Esophagus squamous epithelium (tissue), 4 donors: ENCODE measurements around the gene SMYD3.

Experiments used
- CTCF ChIP-seq, 6 experiments: fragments of 450-650 bp in 4 of 6; fragments of 200-600 bp in 2 of 6; sonication (generic) in 2 of 6; IDR thresholded peaks; one replicate each; pipeline ENCODE4 v1.5.1; 2016 to 2019; ENCODE audit warnings: antibody characterized with exemption in 6 of 6, mild to moderate bottlenecking in 4 of 6, moderate library complexity in 4 of 6
- POLR2A ChIP-seq, 4 donors: fragments of 450-650 bp; IDR thresholded peaks; one replicate each; pipeline ENCODE4 v1.6.1; 2017; ENCODE audit warnings: antibody characterized with exemption in 4 of 4, mild to moderate bottlenecking in 4 of 4, moderate library complexity in 3 of 4

- no peak for TF ChIP-seq CTCF (IDR thresholded peaks at IDR 0.05)
- TF ChIP-seq POLR2A (IDR thresholded peaks at IDR 0.05), result no peak
Measured at GRCh38 chr1:245877976-245878375, 629.1 kb downstream of the SMYD3 start.
